ENCODE measurements around the gene CADPS.

The CADPS gene

GRCh38 chr3:62521464-62522105 lies 353.6 kb downstream of the CADPS start:
- Histone ChIP-seq H3K36me3 (ENCODE audit: control insufficient read depth in 2 of 2, insufficient read depth in 2 of 2, low read length in 2 of 2) (no peaks in the 10 kb centered on the region), H3K9ac (ENCODE audit: low read depth in 1 of 2, low read length in 2 of 2) (no peak overlapping the region), H3K9me3 (ENCODE audit: control insufficient read depth in 2 of 2, low read length in 2 of 2) (no peaks in the 10 kb centered on the region), H3K27ac (ENCODE audit: low read depth in 2 of 2, low read length in 2 of 2) (no peak overlapping the region), H3K4me3 (ENCODE audit: low read length in 2 of 2) (no peak overlapping the region), H3K4me1 (ENCODE audit: control insufficient read depth in 2 of 2, insufficient read depth in 2 of 2, low read length in 2 of 2) (peaks cover 3 to 12% of the 10 kb centered on the region in 2 donors), H3K27me3 (ENCODE audit: control insufficient read depth in 2 of 2, insufficient read depth in 2 of 2, low read length in 2 of 2) (no peaks in the 10 kb centered on the region)

GRCh38 chr3:62503516-62503915 lies 371.7 kb downstream of the CADPS start:
- Histone ChIP-seq H3K27ac (ENCODE audit: low read depth in 2 of 2, low read length in 2 of 2) (no peak overlapping the region), H3K36me3 (ENCODE audit: control insufficient read depth in 2 of 2, insufficient read depth in 2 of 2, low read length in 2 of 2) (no peaks in the 10 kb centered on the region), H3K4me3 (ENCODE audit: low read length in 2 of 2) (no peak overlapping the region), H3K27me3 (ENCODE audit: control insufficient read depth in 2 of 2, insufficient read depth in 2 of 2, low read length in 2 of 2) (no peaks in the 10 kb centered on the region), H3K4me1 (ENCODE audit: control insufficient read depth in 2 of 2, insufficient read depth in 2 of 2, low read length in 2 of 2) (no peaks in the 10 kb centered on the region), H3K9me3 (ENCODE audit: control insufficient read depth in 2 of 2, low read length in 2 of 2) (no peaks in the 10 kb centered on the region), H3K9ac (ENCODE audit: low read depth in 1 of 2, low read length in 2 of 2) (no peak overlapping the region)

GRCh38 chr3:62502315-62503300 lies 372.6 kb downstream of the CADPS start:
- Histone ChIP-seq H3K36me3 (ENCODE audit: control insufficient read depth in 2 of 2, insufficient read depth in 2 of 2, low read length in 2 of 2) (no peaks in the 10 kb centered on the region), H3K9me3 (ENCODE audit: control insufficient read depth in 2 of 2, low read length in 2 of 2) (no peaks in the 10 kb centered on the region), H3K27me3 (ENCODE audit: control insufficient read depth in 2 of 2, insufficient read depth in 2 of 2, low read length in 2 of 2) (no peaks in the 10 kb centered on the region), H3K4me1 (ENCODE audit: control insufficient read depth in 2 of 2, insufficient read depth in 2 of 2, low read length in 2 of 2) (no peaks in the 10 kb centered on the region), H3K4me3 (ENCODE audit: low read length in 2 of 2) (no peak overlapping the region), H3K9ac (ENCODE audit: low read depth in 1 of 2, low read length in 2 of 2) (no peak overlapping the region), H3K27ac (ENCODE audit: low read depth in 2 of 2, low read length in 2 of 2) (no peak overlapping the region)

- H3K27ac ChIP-seq (ENCODE audit: low read depth in 2 of 2, low read length in 2 of 2), result no peak overlapping the region
- H3K27me3 ChIP-seq (ENCODE audit: control insufficient read depth in 2 of 2, insufficient read depth in 2 of 2, low read length in 2 of 2), result no peaks in the 10 kb centered on the region
- H3K4me3 ChIP-seq (ENCODE audit: low read length in 2 of 2), result no peak overlapping the region
- H3K36me3 ChIP-seq (ENCODE audit: control insufficient read depth in 2 of 2, insufficient read depth in 2 of 2, low read length in 2 of 2), result no peaks in the 10 kb centered on the region
- H3K9ac ChIP-seq (ENCODE audit: low read depth in 1 of 2, low read length in 2 of 2), result no peak overlapping the region
- H3K9me3 ChIP-seq (ENCODE audit: control insufficient read depth in 2 of 2, low read length in 2 of 2), result no peaks in the 10 kb centered on the region
- no peaks in the 10 kb centered on the region for H3K4me1 ChIP-seq (ENCODE audit: control insufficient read depth in 2 of 2, insufficient read depth in 2 of 2, low read length in 2 of 2)
These were observed 373.9 kb downstream of the CADPS start for GRCh38 chr3:62501289-62501668.

- H3K4me1 ChIP-seq (ENCODE audit: control insufficient read depth in 2 of 2, insufficient read depth in 2 of 2, low read length in 2 of 2), result no peaks in the 10 kb centered on the region
- H3K36me3 ChIP-seq (ENCODE audit: control insufficient read depth in 2 of 2, insufficient read depth in 2 of 2, low read length in 2 of 2), result no peaks in the 10 kb centered on the region
- H3K27me3 ChIP-seq (ENCODE audit: control insufficient read depth in 2 of 2, insufficient read depth in 2 of 2, low read length in 2 of 2), result no peaks in the 10 kb centered on the region
- no peak overlapping the region for H3K27ac ChIP-seq (ENCODE audit: low read depth in 2 of 2, low read length in 2 of 2)
- no peaks in the 10 kb centered on the region for H3K9me3 ChIP-seq (ENCODE audit: control insufficient read depth in 2 of 2, low read length in 2 of 2)
- H3K4me3 ChIP-seq (ENCODE audit: low read length in 2 of 2), result no peak overlapping the region
- no peak overlapping the region for H3K9ac ChIP-seq (ENCODE audit: low read depth in 1 of 2, low read length in 2 of 2)
These were observed 374.5 kb downstream of the CADPS start for GRCh38 chr3:62500556-62501288.

- Histone ChIP-seq H3K27ac (ENCODE audit: low read depth in 2 of 2, low read length in 2 of 2) (no peak overlapping the region), H3K4me3 (ENCODE audit: low read length in 2 of 2) (no peak overlapping the region), H3K9ac (ENCODE audit: low read depth in 1 of 2, low read length in 2 of 2) (no peak overlapping the region), H3K4me1 (ENCODE audit: control insufficient read depth in 2 of 2, insufficient read depth in 2 of 2, low read length in 2 of 2) (no peaks in the 10 kb centered on the region), H3K27me3 (ENCODE audit: control insufficient read depth in 2 of 2, insufficient read depth in 2 of 2, low read length in 2 of 2) (no peaks in the 10 kb centered on the region), H3K9me3 (ENCODE audit: control insufficient read depth in 2 of 2, low read length in 2 of 2) (no peaks in the 10 kb centered on the region), H3K36me3 (ENCODE audit: control insufficient read depth in 2 of 2, insufficient read depth in 2 of 2, low read length in 2 of 2) (no peaks in the 10 kb centered on the region)
These were observed 378.1 kb downstream of the CADPS start for GRCh38 chr3:62497156-62497555.

GRCh38 chr3:62496503-62496902 lies 378.7 kb downstream of the CADPS start:
- Histone ChIP-seq H3K4me1 (ENCODE audit: control insufficient read depth in 2 of 2, insufficient read depth in 2 of 2, low read length in 2 of 2) (no peaks in the 10 kb centered on the region), H3K9ac (ENCODE audit: low read depth in 1 of 2, low read length in 2 of 2) (no peak overlapping the region), H3K27me3 (ENCODE audit: control insufficient read depth in 2 of 2, insufficient read depth in 2 of 2, low read length in 2 of 2) (no peaks in the 10 kb centered on the region), H3K9me3 (ENCODE audit: control insufficient read depth in 2 of 2, low read length in 2 of 2) (no peaks in the 10 kb centered on the region), H3K4me3 (ENCODE audit: low read length in 2 of 2) (no peak overlapping the region), H3K36me3 (ENCODE audit: control insufficient read depth in 2 of 2, insufficient read depth in 2 of 2, low read length in 2 of 2) (no peaks in the 10 kb centered on the region), H3K27ac (ENCODE audit: low read depth in 2 of 2, low read length in 2 of 2) (no peak overlapping the region)

- no peak overlapping the region for H3K27ac ChIP-seq (ENCODE audit: low read depth in 2 of 2, low read length in 2 of 2)
- no peaks in the 10 kb centered on the region for H3K36me3 ChIP-seq (ENCODE audit: control insufficient read depth in 2 of 2, insufficient read depth in 2 of 2, low read length in 2 of 2)
- H3K27me3 ChIP-seq (ENCODE audit: control insufficient read depth in 2 of 2, insufficient read depth in 2 of 2, low read length in 2 of 2), result no peaks in the 10 kb centered on the region
- no peaks in the 10 kb centered on the region for H3K4me1 ChIP-seq (ENCODE audit: control insufficient read depth in 2 of 2, insufficient read depth in 2 of 2, low read length in 2 of 2)
- H3K9me3 ChIP-seq (ENCODE audit: control insufficient read depth in 2 of 2, low read length in 2 of 2), result no peaks in the 10 kb centered on the region
- H3K4me3 ChIP-seq (ENCODE audit: low read length in 2 of 2), result no peak overlapping the region
- no peak overlapping the region for H3K9ac ChIP-seq (ENCODE audit: low read depth in 1 of 2, low read length in 2 of 2)
These were observed 382.0 kb downstream of the CADPS start for GRCh38 chr3:62493109-62493801.

GRCh38 chr3:62482961-62483360 lies 392.3 kb downstream of the CADPS start:
- Histone ChIP-seq H3K27me3 (ENCODE audit: control insufficient read depth in 2 of 2, insufficient read depth in 2 of 2, low read length in 2 of 2) (no peaks in the 10 kb centered on the region), H3K9me3 (ENCODE audit: control insufficient read depth in 2 of 2, low read length in 2 of 2) (no peaks in the 10 kb centered on the region), H3K4me1 (ENCODE audit: control insufficient read depth in 2 of 2, insufficient read depth in 2 of 2, low read length in 2 of 2) (no peaks in the 10 kb centered on the region), H3K9ac (ENCODE audit: low read depth in 1 of 2, low read length in 2 of 2) (no peak overlapping the region), H3K4me3 (ENCODE audit: low read length in 2 of 2) (no peak overlapping the region), H3K27ac (ENCODE audit: low read depth in 2 of 2, low read length in 2 of 2) (no peak overlapping the region), H3K36me3 (ENCODE audit: control insufficient read depth in 2 of 2, insufficient read depth in 2 of 2, low read length in 2 of 2) (no peaks in the 10 kb centered on the region)
